ENCODE data around the gene HRH2. TPM values are rescaled to one million over a fixed set of nuclear protein-coding genes. Genes with fewer than 3 reads are reported as not detected.
"Not testable (repeated sequence)": the region's sequence is repeated elsewhere in the genome, so short reads cannot be mapped to it uniquely, and the experiment has no call there.

The HRH2 gene
- total RNA-seq, 1 donor from 2014 or later = 0.26 TPM

GRCh38 chr5:175712681-175713085, 54.8 kb downstream of the HRH2 start:
- DNase-seq (ENCODE audit: low read depth, low spot score) = no peak

GRCh38 chr5:175713930-175714329, 56.1 kb downstream of the HRH2 start:
- DNase-seq (ENCODE audit: low read depth, low spot score) = no peak

GRCh38 chr5:175714479-175715085, 56.7 kb downstream of the HRH2 start:
- DNase-seq (ENCODE audit: low read depth, low spot score) = no peak

GRCh38 chr5:175715627-175716522, 58.0 kb downstream of the HRH2 start:
- no peak for DNase-seq (ENCODE audit: low read depth, low spot score)

- no peak for DNase-seq (ENCODE audit: low read depth, low spot score)
These were observed 60.0 kb downstream of the HRH2 start for GRCh38 chr5:175717837-175718236.

GRCh38 chr5:175718401-175719108, 60.7 kb downstream of the HRH2 start:
- DNase-seq (ENCODE audit: low read depth, low spot score) = no peak

GRCh38 chr5:175719109-175719432, 61.2 kb downstream of the HRH2 start:
- DNase-seq (ENCODE audit: low read depth, low spot score) = not testable (repeated sequence)

GRCh38 chr5:175724314-175725275, 66.7 kb downstream of the HRH2 start:
- DNase-seq (ENCODE audit: low read depth, low spot score) = no peak

GRCh38 chr5:175728316-175728715, 70.4 kb downstream of the HRH2 start:
- no peak for DNase-seq (ENCODE audit: low read depth, low spot score)

- no peak for DNase-seq (ENCODE audit: low read depth, low spot score)
These were observed 71.3 kb downstream of the HRH2 start for GRCh38 chr5:175728885-175729828.

- DNase-seq (ENCODE audit: low read depth, low spot score) = peak; percentile 72
These were observed 72.0 kb downstream of the HRH2 start for GRCh38 chr5:175729829-175730277.

- no peak for DNase-seq (ENCODE audit: low read depth, low spot score)
These were observed 73.3 kb downstream of the HRH2 start for GRCh38 chr5:175731172-175731571.

- DNase-seq (ENCODE audit: low read depth, low spot score) = no peak
These were observed 74.0 kb downstream of the HRH2 start for GRCh38 chr5:175731756-175732465.

- no peak for DNase-seq (ENCODE audit: low read depth, low spot score)
These were observed 75.1 kb downstream of the HRH2 start for GRCh38 chr5:175733017-175733416.

- DNase-seq (ENCODE audit: low read depth, low spot score) = no peak
These were observed 76.1 kb downstream of the HRH2 start for GRCh38 chr5:175734016-175734415.

GRCh38 chr5:175734501-175734900, 76.6 kb downstream of the HRH2 start:
- no peak for DNase-seq (ENCODE audit: low read depth, low spot score)

- DNase-seq (ENCODE audit: low read depth, low spot score) = no peak
These were observed 77.8 kb downstream of the HRH2 start for GRCh38 chr5:175735701-175736100.

- no peak for DNase-seq (ENCODE audit: low read depth, low spot score)
These were observed 78.8 kb downstream of the HRH2 start for GRCh38 chr5:175736652-175737051.

GRCh38 chr5:175737481-175737880, 79.6 kb downstream of the HRH2 start:
- no peak for DNase-seq (ENCODE audit: low read depth, low spot score)

Data from pulmonary artery endothelial cell (primary cell).